HEK293 (cell line): Measurements from ENCODE around the gene CHM.
"Not testable (repeated sequence)": the region's sequence is repeated elsewhere in the genome, so short reads cannot be mapped to it uniquely, and the experiment has no call there.

ENCODE experiments used
- CTCF ChIA-PET: fragments of 350-600 bp; formaldehyde crosslinking; extraction: SDS; loops from one replicate; lab custom pipeline; 2021; ENCODE audit warnings: antibody characterized with exemption; lab: Yijun Ruan, JAX
- POLR2A ChIA-PET: fragments of 300-600 bp; formaldehyde crosslinking; extraction: SDS; loops from one replicate; lab custom pipeline; 2020; ENCODE audit warnings: antibody characterized with exemption, inconsistent platforms; lab: Yijun Ruan, JAX
- H3K27ac ChIP-seq: fragments of 200-500 bp; sonication (Bioruptor generic); 2 replicates; pipeline ENCODE4 v1.5.1; 2014; ENCODE audit warnings: low read depth, low read length, control low read depth, inconsistent platforms; ENCODE audit errors: extremely low read depth
- H3K36me3 ChIP-seq, 2 experiments: fragments of 200-500 bp in 1 of 2; sonication (Bioruptor generic) in 1 of 2; 1 replicate in 1 of 2; 2 replicates in 1 of 2; pipeline ENCODE4 v1.5.1; 2014 to 2017; ENCODE audit warnings: inconsistent platforms in 2 of 2, low read length in 2 of 2; ENCODE audit not compliant: control insufficient read depth in 2 of 2, insufficient read depth in 1 of 2
- H3K4me1 ChIP-seq: fragments of 200-500 bp; sonication (Bioruptor generic); 2 replicates; pipeline ENCODE4 v1.5.1; 2014; ENCODE audit warnings: mild to moderate bottlenecking, low read length, inconsistent platforms; ENCODE audit not compliant: control insufficient read depth, insufficient read depth
- H3K4me3 ChIP-seq: 2 replicates; pipeline ENCODE4 v1.5.1; 2011; ENCODE audit warnings: low read depth, mild to moderate bottlenecking, control low read depth, low read length, moderate library complexity
- H3K9me3 ChIP-seq: fragments of 200-500 bp; sonication (Bioruptor generic); 2 replicates; pipeline ENCODE4 v1.5.1; 2014; ENCODE audit warnings: low read depth, low read length, inconsistent platforms; ENCODE audit not compliant: control insufficient read depth, insufficient read depth
- BCL11A ChIP-seq: fragments of 450-650 bp; formaldehyde crosslinking; IDR thresholded peaks from 2 replicates; pipeline ENCODE4 v1.5.1; 2016; ENCODE audit warnings: low read depth, missing biosample characterization, missing genetic modification characterization
- KLF1 ChIP-seq: fragments of 450-650 bp; formaldehyde crosslinking; IDR thresholded peaks from 2 replicates; pipeline ENCODE4 v1.5.1; 2016; ENCODE audit warnings: missing biosample characterization, missing genetic modification characterization
- KLF9 ChIP-seq: fragments of 450-650 bp; formaldehyde crosslinking; IDR thresholded peaks from 2 replicates; pipeline ENCODE4 v1.5.1; 2016; ENCODE audit warnings: missing biosample characterization, missing genetic modification characterization, low read depth
- PRDM2 ChIP-seq: fragments of 450-650 bp; formaldehyde crosslinking; IDR thresholded peaks from 2 replicates; pipeline ENCODE4 v1.5.1; 2016; ENCODE audit warnings: missing biosample characterization, missing genetic modification characterization, borderline replicate concordance
- SALL2 ChIP-seq: fragments of 450-650 bp; formaldehyde crosslinking; IDR thresholded peaks from 2 replicates; pipeline ENCODE4 v1.5.0; 2017; ENCODE audit warnings: missing biosample characterization, mild to moderate bottlenecking, missing genetic modification characterization, borderline replicate concordance
- SP7 ChIP-seq: fragments of 450-650 bp; formaldehyde crosslinking; IDR thresholded peaks from 2 replicates; pipeline ENCODE4 v1.5.1; 2016; ENCODE audit warnings: missing biosample characterization, missing genetic modification characterization
- ZBTB48 ChIP-seq: fragments of 450-650 bp; formaldehyde crosslinking; IDR thresholded peaks from 2 replicates; pipeline ENCODE4 v1.5.1; 2016; ENCODE audit warnings: missing biosample characterization, missing genetic modification characterization
- ZIC2 ChIP-seq: fragments of 450-650 bp; formaldehyde crosslinking; IDR thresholded peaks from 2 replicates; pipeline ENCODE4 v1.5.1; 2016; ENCODE audit warnings: missing biosample characterization, missing genetic modification characterization
- ZNF18 ChIP-seq: fragments of 450-650 bp; formaldehyde crosslinking; IDR thresholded peaks from 2 replicates; pipeline ENCODE4 v1.5.1; 2016; ENCODE audit warnings: missing biosample characterization, missing genetic modification characterization
- ZNF221 ChIP-seq: fragments of 450-650 bp; formaldehyde crosslinking; IDR thresholded peaks from 2 replicates; pipeline ENCODE4 v1.5.1; 2017; ENCODE audit warnings: missing biosample characterization, missing genetic modification characterization, borderline replicate concordance
- ZNF24 ChIP-seq: fragments of 450-650 bp; formaldehyde crosslinking; IDR thresholded peaks from 2 replicates; pipeline ENCODE4 v1.5.1; 2016; ENCODE audit warnings: missing biosample characterization, missing genetic modification characterization
- ZNF266 ChIP-seq: fragments of 450-650 bp; formaldehyde crosslinking; IDR thresholded peaks from 2 replicates; pipeline ENCODE4 v1.5.1; 2016; ENCODE audit warnings: missing biosample characterization, missing genetic modification characterization, low read depth
- ZNF302 ChIP-seq: fragments of 450-650 bp; formaldehyde crosslinking; IDR thresholded peaks from 2 replicates; pipeline ENCODE4 v1.5.1; 2016; ENCODE audit warnings: missing biosample characterization, missing genetic modification characterization, low read depth
- ZNF416 ChIP-seq: fragments of 450-650 bp; formaldehyde crosslinking; IDR thresholded peaks from 2 replicates; pipeline ENCODE4 v1.5.1; 2016; ENCODE audit warnings: missing biosample characterization, missing genetic modification characterization
- ZNF473 ChIP-seq: fragments of 450-650 bp; formaldehyde crosslinking; IDR thresholded peaks from 2 replicates; pipeline ENCODE4 v1.5.1; 2017; ENCODE audit warnings: missing biosample characterization, missing genetic modification characterization
- ZNF560 ChIP-seq: fragments of 450-650 bp; formaldehyde crosslinking; IDR thresholded peaks from 2 replicates; pipeline ENCODE4 v1.5.1; 2017; ENCODE audit warnings: missing biosample characterization, missing genetic modification characterization, borderline replicate concordance
- ZNF626 ChIP-seq: fragments of 450-650 bp; sonication (Bioruptor Pico); formaldehyde crosslinking; IDR thresholded peaks from 2 replicates; pipeline ENCODE4 v1.5.1; 2018; ENCODE audit warnings: missing biosample characterization, missing genetic modification characterization, inconsistent platforms
- ZNF670 ChIP-seq: fragments of 450-650 bp; formaldehyde crosslinking; IDR thresholded peaks from 2 replicates; pipeline ENCODE4 v1.5.1; 2016; ENCODE audit warnings: missing biosample characterization, missing genetic modification characterization, low read depth
- ZNF701 ChIP-seq: fragments of 450-650 bp; formaldehyde crosslinking; IDR thresholded peaks from 2 replicates; pipeline ENCODE4 v1.5.1; 2016; ENCODE audit warnings: missing biosample characterization, missing genetic modification characterization
- TF ChIP-seq, protein P1 (sequence below): fragments of 450-650 bp; formaldehyde crosslinking; IDR thresholded peaks from 2 replicates; pipeline ENCODE4 v1.5.1; 2016; ENCODE audit warnings: missing biosample characterization, missing genetic modification characterization
- TF ChIP-seq, protein P2 (sequence below): IDR thresholded peaks from 2 replicates; pipeline ENCODE4 v1.6.1; 2011; ENCODE audit warnings: mild to moderate bottlenecking, low read depth, low read length, borderline replicate concordance

CHM gene

DNA sequence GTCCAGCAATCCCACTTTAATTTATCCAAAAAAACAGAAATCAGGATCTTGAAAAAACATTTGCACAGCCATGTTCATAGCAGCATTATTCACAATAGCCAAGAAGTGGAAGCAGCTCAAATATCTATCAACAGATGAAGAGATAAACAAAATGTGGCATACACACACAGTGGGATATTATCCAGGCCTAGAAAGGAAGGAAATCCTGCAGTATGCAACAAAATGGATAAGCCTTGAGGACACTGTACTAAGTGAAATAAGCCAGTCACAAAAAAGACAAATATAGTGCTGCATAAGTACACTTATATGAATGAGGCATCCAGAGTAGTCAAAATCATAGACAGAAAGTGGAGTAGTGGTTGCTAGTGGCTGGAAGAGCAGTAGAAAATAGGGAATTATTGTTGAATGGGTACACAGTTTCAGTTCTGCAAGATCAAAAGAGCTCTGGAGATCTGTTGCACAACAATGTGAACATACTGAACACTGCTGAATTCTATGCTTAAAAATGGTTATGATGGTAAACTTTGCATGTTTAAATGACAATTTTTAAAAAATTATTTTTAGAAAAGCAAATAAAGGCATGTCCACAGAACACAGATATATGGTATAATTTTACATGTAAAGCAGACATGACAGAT, 25.6 kb downstream of the CHM start:
- POLR2A ChIA-PET: no interaction called here
- H3K27ac ChIP-seq: no peak overlapping the region
- CTCF ChIA-PET: interaction anchor here (0.6 kb wide), 1 partner anchor 61 kb away, joined by 3 read pairs; no protein-coding TSS in a partner anchor

GRCh38 chrX:86016139-86016538, 31.2 kb downstream of the CHM start:
- H3K9me3 ChIP-seq: no peaks in the 10 kb centered on the region
- ChIA-PET POLR2A (no interaction called here), CTCF (no interaction called here)
- TF ChIP-seq SALL2 (tag by site-specific recombination) (no peak), ZNF24 (tag by site-specific recombination) (no peak), ZNF266 (tag by site-specific recombination) (no peak), ZNF670 (no peak), ZNF221 (no peak), ZNF416 (tag by site-specific recombination) (no peak), ZNF701 (tag by site-specific recombination) (no peak), ZNF473 (tag by site-specific recombination) (no peak), ZBTB48 (no peak), ZNF18 (tag by site-specific recombination) (no peak), ZIC2 (tag by site-specific recombination) (no peak), ZNF560 (tag by site-specific recombination) (no peak), PRDM2 (no peak), KLF1 (tag by site-specific recombination) (no peak)
- TF ChIP-seq, protein P1, sequence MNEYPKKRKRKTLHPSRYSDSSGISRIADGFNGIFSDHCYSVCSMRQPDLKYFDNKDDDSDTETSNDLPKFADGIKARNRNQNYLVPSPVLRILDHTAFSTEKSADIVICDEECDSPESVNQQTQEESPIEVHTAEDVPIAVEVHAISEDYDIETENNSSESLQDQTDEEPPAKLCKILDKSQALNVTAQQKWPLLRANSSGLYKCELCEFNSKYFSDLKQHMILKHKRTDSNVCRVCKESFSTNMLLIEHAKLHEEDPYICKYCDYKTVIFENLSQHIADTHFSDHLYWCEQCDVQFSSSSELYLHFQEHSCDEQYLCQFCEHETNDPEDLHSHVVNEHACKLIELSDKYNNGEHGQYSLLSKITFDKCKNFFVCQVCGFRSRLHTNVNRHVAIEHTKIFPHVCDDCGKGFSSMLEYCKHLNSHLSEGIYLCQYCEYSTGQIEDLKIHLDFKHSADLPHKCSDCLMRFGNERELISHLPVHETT (tag by site-specific recombination): no peak
- peaks cover 0 to 3% of the 10 kb centered on the region in 2 experiments; a peak in 1 of 3 replicates for H3K36me3 ChIP-seq
- H3K4me3 ChIP-seq: no peak overlapping the region
- H3K27ac ChIP-seq: no peak overlapping the region
- no peaks in the 10 kb centered on the region for H3K4me1 ChIP-seq

More for the DNA sequence above, 25.6 kb downstream of the CHM start:
- TF ChIP-seq ZNF626 (no peak), SP7 (tag by site-specific recombination) (no peak), ZNF302 (tag by site-specific recombination) (no peak), BCL11A (no peak), KLF9 (tag by site-specific recombination) (no peak)
- TF ChIP-seq, protein P2, sequence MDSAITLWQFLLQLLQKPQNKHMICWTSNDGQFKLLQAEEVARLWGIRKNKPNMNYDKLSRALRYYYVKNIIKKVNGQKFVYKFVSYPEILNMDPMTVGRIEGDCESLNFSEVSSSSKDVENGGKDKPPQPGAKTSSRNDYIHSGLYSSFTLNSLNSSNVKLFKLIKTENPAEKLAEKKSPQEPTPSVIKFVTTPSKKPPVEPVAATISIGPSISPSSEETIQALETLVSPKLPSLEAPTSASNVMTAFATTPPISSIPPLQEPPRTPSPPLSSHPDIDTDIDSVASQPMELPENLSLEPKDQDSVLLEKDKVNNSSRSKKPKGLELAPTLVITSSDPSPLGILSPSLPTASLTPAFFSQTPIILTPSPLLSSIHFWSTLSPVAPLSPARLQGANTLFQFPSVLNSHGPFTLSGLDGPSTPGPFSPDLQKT: no peak
- Histone ChIP-seq H3K36me3 (peaks cover 0 to 7% of the 10 kb centered on the region in 2 experiments; a peak in 2 of 3 replicates), H3K4me1 (no peaks in the 10 kb centered on the region), H3K4me3 (no peak overlapping the region), H3K9me3 (no peaks in the 10 kb centered on the region)

GRCh38 chrX:86014959-86015358, 32.4 kb downstream of the CHM start:
- CTCF ChIA-PET: interaction anchor here (0.6 kb wide), 1 partner anchor 9 kb away, joined by 3 read pairs; no protein-coding TSS in a partner anchor
- H3K4me3 ChIP-seq, H3K9me3 ChIP-seq, H3K36me3 ChIP-seq, H3K27ac ChIP-seq, POLR2A ChIA-PET, H3K4me1 ChIP-seq: not testable (repeated sequence)
